NCI-H1048 (cell line): Measurements from ENCODE around the gene OGFOD1.
"Not testable (repeated sequence)": the region's sequence is repeated elsewhere in the genome, so short reads cannot be mapped to it uniquely, and the experiment has no call there.

Experiments
- DNase-seq: peaks from one replicate; lab custom pipeline; 2025; lab: John Stamatoyannopoulos, UW

The OGFOD1 gene

GRCh38 chr16:56480776-56481467, 29.6 kb downstream of the OGFOD1 start:
- DNase-seq = no peak

DNA sequence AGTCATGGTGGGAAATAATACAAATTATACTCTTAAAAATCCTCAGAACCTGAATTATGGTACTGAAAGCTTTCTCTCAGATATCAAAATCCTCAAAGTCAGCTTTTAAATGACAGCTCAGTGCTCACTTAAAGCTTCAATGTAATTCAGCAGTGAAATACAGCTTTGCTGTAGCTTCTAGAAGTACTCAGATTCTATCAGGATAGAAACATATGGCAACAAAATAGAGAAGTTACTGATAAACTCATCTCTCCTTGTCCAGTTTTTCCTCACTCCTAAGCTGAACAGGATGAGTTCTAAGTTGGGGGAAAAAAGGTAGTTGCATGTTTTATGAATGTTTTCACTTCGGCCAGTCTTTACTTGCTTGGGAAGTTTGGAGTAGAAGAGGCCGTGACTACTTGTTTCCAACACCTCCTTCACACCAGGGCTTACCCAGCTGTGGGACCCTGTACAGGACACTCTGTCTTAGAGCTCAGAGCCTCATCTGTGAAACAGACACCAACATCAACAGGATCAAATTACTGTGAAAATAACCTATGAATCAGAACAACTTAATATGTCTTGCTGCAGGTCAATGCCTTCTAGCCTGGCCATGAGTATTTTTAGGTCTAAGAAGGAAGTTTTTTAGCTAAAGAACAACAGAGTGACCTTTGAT, 30.2 kb downstream of the OGFOD1 start:
- DNase-seq = no peak

- no peak for DNase-seq
Observed at GRCh38 chr16:56482683-56483236, 31.4 kb downstream of the OGFOD1 start.

GRCh38 chr16:56483394-56483793, 32.0 kb downstream of the OGFOD1 start:
- DNase-seq = no peak

GRCh38 chr16:56488035-56488434, 36.7 kb downstream of the OGFOD1 start:
- DNase-seq = no peak

- DNase-seq = not testable (repeated sequence)
Observed at GRCh38 chr16:56488868-56489267, 37.5 kb downstream of the OGFOD1 start.

DNA sequence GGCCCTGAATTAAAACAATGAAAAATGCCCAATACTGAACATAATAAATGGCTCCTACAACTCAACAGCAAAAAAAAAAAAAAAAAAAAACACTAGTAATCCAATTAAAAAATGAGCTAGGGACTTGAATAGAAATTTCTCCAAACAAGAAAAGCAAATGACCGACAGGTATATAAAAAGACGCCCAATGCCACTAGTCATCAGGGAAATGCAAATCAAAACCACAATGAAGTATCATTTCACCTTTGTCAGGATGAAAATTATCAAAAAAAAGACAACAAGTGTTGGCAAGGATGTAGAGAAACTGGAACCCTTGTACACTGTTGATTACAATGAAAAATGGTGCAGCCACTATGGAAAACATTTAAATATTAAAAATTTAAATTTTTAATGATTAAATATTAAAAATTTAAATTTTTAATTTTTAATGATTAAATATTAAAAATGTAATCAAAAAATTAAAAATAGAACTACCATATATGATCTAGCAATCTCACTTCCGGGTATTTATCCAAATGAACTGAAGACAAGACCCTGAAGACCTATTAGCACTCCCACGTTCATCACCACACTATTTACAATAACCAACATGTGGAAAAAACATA, 40.4 kb downstream of the OGFOD1 start:
- no peak for DNase-seq

- DNase-seq = no peak
Observed at GRCh38 chr16:56493126-56493525, 41.8 kb downstream of the OGFOD1 start.

DNA sequence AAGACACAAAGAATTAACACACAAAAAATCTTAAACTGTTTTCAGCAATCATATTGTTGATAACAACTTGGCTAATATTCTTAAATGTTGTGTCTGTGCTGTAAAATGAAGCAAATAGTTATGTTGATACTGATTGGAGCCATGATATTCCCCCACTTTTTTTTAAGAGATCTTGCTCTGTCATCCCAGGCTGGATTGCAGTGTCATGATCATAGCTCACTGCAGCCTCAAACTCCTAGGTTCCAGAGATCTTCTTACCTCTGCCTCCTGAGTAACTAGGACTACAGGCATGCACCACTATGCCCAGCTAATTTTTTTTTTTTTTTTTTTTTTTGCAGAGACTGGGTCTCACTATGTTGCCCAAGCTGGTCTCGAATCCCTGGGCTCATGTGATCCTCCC, 42.5 kb downstream of the OGFOD1 start:
- DNase-seq = no peak

DNA sequence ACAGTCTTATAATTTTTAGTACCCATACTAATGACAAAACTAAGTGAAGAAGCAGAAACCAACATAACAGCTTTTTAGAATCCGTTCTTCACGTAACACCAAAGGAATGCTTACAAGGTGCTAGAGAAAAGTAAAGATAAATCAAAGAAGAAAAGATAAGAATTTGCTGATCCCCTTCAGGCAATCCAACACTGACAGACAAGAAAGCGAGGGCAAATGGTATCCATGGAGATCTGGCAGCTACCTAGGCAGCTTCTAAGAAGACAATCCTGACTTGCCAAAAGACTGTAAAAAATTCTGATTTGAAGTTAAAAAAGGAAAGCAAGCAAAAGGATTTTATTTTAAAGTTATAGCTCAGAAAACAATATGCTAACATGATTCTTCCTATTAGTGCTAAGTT, 53.8 kb downstream of the OGFOD1 start:
- DNase-seq = no peak

GRCh38 chr16:56506941-56507340, 55.6 kb downstream of the OGFOD1 start:
- DNase-seq = no peak

DNA sequence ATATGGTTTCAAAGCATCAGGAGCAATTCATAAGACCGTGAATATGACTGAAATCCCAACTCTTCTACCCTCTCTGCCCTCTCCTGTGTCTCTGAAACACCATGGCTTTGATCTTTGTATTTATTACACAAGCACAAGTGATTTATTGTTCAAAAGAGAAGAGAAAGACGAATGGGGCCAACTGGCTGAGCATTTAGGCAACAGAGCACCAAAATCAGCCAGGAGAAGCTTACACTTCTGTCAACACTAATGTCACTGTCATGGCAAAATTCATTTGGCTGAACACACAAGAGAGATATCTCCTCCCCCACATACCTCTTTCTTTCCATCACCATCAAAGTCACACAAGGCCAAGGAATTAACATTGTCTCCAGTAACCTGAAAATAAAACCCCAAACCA, 59.2 kb downstream of the OGFOD1 start:
- no peak for DNase-seq

DNA sequence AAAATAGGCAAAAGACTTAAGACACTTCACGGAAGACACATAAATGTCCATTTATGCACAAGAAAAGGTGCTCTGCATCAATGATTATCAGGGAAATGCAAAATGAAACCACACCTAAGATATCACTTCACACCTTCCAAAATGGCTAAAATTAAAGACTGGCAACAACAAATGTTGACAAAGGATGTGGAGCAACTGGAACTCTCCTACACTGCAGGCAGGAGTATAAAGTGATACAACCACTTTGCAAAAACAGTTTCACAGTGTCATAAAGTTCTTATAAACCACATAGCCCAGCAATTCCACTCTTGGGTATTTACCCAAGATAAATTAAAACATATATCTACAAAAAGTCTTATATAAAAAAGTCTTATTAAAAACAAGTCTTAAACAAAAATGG, 60.7 kb downstream of the OGFOD1 start:
- DNase-seq = no peak

- no peak for DNase-seq
Observed at GRCh38 chr16:56513091-56513490, 61.7 kb downstream of the OGFOD1 start.

GRCh38 chr16:56513972-56514371, 62.6 kb downstream of the OGFOD1 start:
- DNase-seq = no peak

DNA sequence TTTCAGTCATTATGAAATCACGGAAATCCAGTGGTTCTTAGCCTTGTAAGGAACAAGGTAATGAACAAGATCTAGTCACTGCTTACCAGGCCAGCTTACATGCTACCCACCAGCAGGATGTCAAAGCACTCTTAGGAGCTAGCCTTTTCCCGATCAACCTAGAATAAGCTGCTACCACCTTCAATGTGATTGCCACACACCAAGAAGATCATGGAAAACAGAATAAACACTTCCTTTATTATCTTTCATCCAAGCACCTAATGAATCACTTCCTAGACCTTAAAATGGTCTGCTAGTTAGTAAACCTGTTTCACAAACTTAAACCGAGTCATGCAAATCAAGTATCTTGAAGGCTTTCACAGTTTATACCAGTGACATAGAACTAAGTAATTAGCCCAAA, 63.5 kb downstream of the OGFOD1 start:
- no peak for DNase-seq

DNA sequence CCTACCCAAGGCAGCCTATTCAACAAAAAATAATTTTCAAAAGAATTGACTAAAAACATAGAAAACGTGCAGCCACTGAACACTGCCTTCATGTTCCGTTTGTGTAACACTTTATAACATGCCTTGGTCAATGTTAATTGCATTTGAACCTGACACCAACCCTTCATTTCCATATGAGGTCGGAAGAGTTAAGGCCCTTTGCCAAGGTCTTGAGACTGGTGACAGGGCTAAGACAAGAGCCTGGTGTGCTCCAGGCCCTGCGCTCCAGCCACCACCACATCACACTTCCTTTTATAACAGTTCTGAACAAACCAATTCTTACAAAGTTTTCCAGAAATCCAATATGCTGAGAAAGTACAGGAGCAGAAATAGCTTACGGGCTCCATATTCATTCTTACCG, 64.3 kb downstream of the OGFOD1 start:
- no peak for DNase-seq

DNA sequence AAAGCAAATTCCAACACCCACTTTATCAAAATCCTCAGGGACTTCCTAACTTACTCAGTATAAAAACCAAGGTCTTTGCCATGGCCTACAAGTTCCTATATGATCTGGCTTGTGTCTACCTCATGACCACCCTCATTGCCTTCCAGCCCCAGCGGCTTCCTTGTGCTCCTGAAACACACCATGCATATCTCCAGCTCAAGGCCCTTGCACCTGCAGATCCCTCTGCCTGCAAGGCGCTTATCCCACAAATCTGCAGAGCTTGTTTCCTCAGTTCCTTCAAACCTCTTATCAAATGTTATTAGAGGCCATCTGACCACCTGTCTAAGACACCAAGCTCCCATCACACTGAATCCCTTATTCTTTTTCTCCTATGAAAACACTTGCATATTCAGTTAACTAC, 65.9 kb downstream of the OGFOD1 start:
- no peak for DNase-seq

- no peak for DNase-seq
Observed at GRCh38 chr16:56518425-56518824, 67.1 kb downstream of the OGFOD1 start.

GRCh38 chr16:56519459-56520250, 68.3 kb downstream of the OGFOD1 start, which contains the start of gene BBS2:
Gene BBS2 (minus strand): TSS chr16:56520024. CDS start chr16:56519862, 162 bp downstream.
- DNase-seq = peak; percentile 26

- DNase-seq = no peak
Observed at GRCh38 chr16:56520251-56520577, 68.9 kb downstream of the OGFOD1 start.

- no peak for DNase-seq
Observed at GRCh38 chr16:56525236-56525635, 73.9 kb downstream of the OGFOD1 start.
